H1 (cell line): ENCODE results near the gene CACNG7.

ENCODE experiments used
- EZH2 ChIP-seq: fragments of 200-600 bp; sonication (generic); IDR thresholded peaks from 2 replicates; pipeline ENCODE4 v1.7.1; 2012; ENCODE audit warnings: low read depth, mild to moderate bottlenecking, moderate library complexity, low read length, inconsistent platforms; ENCODE audit not compliant: severe bottlenecking
- TAF1 ChIP-seq: IDR thresholded peaks from 2 replicates; pipeline ENCODE4 v1.6.1; 2011; ENCODE audit warnings: mild to moderate bottlenecking, low read depth, low read length
- TF ChIP-seq, protein P1 (sequence below), 3 experiments: IDR thresholded peaks; 1 replicate in 2 of 3; 2 replicates in 1 of 3; pipeline versions ENCODE4 v1.5.1 to v1.6.1; 2011; ENCODE audit warnings: low read length in 3 of 3, mild to moderate bottlenecking in 3 of 3, inconsistent platforms in 2 of 3, low read depth in 1 of 3, moderate library complexity in 1 of 3; ENCODE audit not compliant: insufficient read depth in 1 of 3; ENCODE audit errors: control extremely low read depth in 1 of 3
- TF ChIP-seq, protein P2 (sequence below): IDR thresholded peaks from 2 replicates; pipeline ENCODE4 v1.6.1; 2012; ENCODE audit warnings: inconsistent platforms

DNA sequence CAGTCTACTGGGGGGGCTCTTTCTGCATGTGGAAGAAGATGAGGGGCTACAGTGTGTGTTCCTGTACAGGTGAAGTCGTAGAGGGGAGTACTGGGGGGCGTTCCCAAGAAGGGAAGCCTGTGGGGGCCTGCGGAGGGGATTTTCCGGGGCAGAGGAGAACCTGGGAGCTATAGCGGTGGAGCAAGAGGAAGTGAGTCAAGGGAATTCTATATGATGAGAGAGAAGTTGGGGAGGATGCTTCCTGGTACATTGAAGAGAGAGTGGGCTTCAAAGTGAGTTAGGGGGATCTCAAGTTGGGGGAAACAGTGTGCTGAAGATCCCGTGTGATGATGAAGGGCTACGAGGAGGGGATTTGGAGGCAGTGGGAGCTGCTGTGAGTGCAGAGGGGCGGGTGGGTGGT is 51.8 kb downstream of the CACNG7 start:
- TF ChIP-seq EZH2, result no peak
- TF ChIP-seq, protein P1, sequence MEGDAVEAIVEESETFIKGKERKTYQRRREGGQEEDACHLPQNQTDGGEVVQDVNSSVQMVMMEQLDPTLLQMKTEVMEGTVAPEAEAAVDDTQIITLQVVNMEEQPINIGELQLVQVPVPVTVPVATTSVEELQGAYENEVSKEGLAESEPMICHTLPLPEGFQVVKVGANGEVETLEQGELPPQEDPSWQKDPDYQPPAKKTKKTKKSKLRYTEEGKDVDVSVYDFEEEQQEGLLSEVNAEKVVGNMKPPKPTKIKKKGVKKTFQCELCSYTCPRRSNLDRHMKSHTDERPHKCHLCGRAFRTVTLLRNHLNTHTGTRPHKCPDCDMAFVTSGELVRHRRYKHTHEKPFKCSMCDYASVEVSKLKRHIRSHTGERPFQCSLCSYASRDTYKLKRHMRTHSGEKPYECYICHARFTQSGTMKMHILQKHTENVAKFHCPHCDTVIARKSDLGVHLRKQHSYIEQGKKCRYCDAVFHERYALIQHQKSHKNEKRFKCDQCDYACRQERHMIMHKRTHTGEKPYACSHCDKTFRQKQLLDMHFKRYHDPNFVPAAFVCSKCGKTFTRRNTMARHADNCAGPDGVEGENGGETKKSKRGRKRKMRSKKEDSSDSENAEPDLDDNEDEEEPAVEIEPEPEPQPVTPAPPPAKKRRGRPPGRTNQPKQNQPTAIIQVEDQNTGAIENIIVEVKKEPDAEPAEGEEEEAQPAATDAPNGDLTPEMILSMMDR (IDR thresholded peaks at IDR 0.05; ENCODE audit: control extremely low read depth in 1 of 3, insufficient read depth in 1 of 3, low read depth in 1 of 3, low read length in 3 of 3), result no peak
- TF ChIP-seq, protein P2, sequence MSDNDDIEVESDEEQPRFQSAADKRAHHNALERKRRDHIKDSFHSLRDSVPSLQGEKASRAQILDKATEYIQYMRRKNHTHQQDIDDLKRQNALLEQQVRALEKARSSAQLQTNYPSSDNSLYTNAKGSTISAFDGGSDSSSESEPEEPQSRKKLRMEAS, result no peak
- no peak for TF ChIP-seq TAF1
